ENCODE measurements around the gene WIPF2.
"Not testable (repeated sequence)": the region's sequence is repeated elsewhere in the genome, so short reads cannot be mapped to it uniquely, and the experiment has no call there.

WIPF2 gene

DNA sequence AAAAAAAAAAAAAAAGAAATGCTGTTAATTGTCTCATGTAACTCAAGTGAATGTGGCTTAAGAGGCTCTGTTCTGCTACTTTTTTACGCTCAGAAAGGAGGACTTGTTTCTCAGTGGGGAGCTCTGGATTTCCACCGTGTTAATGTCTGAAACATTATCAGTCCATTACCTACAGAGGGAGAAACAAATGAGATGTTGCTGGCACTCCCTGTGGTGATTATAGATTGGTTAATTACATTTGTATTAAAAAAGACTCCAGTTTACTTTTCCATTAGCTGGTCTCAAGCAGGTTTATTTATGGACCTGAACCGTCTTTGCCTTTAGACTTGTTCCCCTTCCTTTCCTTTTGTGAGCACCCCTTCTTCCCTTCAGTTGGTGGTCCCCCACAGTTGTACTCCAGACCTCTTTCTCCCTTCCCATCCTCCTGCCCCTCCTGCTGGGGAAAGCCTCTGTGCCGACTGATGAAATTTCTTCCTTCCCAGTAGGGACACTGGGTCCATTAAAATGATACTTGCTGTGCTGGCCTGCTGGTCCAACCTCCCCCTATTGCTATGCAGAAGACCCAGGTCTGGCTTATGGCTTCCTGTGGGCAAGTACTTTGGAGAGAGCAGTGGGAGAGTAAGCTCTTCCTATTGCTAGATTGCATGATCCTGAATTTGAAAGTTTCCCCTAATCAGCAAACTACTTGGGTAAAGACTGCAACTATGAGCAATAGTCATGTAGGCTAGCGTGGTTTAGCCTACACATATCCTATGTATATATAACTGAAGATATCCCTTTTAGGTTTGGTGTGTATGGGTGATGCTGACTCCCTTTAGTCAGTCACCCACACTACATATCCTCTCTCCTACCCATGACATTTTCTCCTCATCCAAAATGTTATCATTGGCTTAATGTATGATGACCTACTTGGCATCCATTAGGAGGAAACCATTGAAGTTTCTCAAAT is 76.7 kb downstream of the WIPF2 start:
- no peak for DNase-seq (ENCODE audit: low spot score)

DNA sequence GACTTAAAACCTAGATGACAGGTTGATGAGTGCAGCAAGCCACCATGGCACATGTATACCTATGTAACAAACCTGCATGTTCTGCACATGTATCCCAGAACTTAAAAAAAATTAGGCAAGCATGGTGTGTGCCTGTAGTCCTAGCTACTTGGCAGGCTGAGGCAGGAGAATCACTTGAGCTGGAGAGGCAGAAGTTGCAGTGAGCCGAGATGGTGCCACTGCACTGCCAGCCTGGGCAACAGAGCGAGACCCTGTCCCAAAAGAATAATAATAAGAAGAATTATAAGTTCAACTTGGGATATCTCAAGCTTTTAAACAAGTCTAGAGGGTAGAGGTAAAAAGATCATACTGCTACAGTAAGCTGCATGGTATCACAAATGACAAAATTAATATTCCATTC is 78.4 kb downstream of the WIPF2 start:
- no peak for DNase-seq (ENCODE audit: low spot score)

DNA sequence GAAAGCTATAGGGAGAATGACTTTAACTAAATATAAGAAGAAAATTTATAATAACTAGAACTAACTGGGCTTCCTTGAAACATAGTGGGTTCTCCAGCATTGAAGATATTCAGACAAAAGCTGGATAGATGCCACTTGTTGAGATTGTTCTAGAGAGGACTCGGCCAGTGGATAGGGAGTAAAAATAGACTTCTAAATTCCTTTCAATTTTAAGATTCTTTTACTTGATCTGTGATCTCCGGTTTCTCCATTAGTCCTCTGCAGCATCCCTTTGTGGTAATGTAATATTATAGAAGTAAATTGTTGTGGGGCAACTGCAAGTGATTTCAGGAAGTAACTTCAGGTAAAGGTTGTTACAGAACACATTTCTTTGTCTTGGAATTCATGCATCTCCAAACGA is 79.6 kb downstream of the WIPF2 start:
- no peak for DNase-seq (ENCODE audit: low spot score)

DNA sequence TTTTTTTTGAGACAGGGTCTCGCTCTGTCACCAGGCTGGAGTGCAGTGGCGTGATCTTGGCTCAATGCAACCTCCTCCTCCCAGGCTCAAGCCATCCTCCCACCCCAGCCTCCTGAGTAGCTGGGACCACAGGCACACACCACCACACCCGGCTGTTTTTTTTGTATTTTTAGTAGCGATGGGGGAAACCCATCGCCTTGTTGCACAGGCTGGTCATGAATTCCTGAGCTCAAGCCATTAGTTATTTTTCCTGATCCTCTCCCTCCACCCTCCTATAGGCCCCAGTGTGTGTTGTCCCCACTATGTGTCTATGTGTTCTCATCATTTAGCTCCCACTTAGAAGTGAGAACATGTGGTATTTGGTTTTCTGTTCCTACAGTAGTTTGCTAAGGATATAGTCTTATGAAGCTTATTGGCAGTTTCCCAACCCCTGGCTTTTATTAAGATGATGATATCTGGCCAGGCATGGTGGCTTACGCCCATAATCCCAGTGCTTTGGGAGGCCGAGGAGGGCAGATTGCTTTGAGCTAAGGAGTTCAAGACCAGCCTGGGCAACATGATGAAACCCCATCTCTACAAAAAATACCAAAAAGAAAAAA is 80.2 kb downstream of the WIPF2 start:
- DNase-seq (ENCODE audit: low spot score) = not testable (repeated sequence)

DNA sequence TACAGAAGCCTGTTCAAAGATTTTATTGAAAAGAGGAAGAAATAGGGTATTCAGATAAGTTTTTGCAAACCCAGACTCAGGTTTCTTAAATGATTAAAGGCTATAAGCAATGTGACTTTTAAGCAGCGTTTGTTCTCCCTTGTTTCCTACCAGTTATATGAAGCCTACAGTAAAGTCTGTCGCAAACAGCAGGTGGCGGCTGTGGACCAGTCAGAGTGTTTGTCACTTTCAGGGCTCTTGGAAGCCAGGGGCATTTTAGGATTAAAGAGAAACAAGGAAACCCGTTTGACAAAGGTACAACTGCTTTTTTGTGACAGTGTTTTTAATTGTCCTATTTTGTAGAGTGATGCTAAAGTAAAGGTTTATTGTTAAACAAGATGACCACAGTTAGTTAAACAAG is 82.2 kb downstream of the WIPF2 start:
- DNase-seq (ENCODE audit: low spot score) = no peak

DNA sequence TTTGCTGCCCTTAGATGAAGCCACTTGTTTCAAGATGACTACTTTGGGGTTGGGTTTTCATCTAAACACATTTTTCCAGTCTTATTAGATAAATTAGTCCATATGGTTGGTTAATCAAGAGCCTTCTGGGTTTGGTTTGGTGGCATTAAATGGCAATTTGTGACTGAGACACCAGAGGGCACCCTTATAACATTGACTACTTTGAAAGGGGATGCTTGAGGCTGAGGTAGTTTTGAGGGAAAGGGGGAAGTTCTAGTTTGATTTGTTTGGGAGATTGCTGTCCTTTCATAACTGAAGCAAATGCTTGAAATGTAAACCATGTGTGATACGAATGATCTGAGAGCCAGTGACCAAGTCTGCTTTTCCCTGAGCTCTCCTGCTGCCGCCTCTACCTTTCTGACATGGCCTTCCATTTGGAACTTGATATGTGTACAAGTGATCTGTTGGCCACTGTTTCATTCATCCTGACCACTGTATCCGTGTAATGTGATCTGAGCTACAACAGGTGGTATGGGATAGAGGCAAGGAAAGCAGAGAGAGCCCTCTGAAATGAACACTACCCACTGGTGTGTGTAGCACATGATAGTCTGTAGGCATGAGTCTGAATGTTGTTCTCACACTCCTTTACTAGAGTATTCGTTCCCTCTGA is 84.0 kb downstream of the WIPF2 start:
- DNase-seq (ENCODE audit: low spot score) = peak; percentile 58

GRCh38 chr17:40303708-40304551 is 84.8 kb downstream of the WIPF2 start:
- DNase-seq (ENCODE audit: low spot score) = no peak

DNA sequence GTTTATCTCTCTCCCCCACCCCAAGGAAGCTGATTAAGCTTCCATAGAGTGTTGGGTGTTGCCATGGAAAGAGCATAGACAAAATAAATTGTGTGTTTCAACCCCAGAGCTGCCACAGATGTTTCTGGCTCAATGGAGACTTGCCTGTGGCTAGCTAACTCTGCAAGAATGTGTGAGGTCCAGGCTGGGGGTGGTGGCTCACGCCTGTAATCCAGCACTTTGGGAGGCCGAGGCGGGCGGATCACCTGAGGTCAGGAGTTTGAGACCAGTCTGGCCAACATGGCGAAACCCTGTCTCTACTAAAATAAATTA is 85.4 kb downstream of the WIPF2 start:
- not testable (repeated sequence) for DNase-seq (ENCODE audit: low spot score)

GRCh38 chr17:40304866-40305265 is 85.8 kb downstream of the WIPF2 start:
- DNase-seq (ENCODE audit: low spot score) = not testable (repeated sequence)

DNA sequence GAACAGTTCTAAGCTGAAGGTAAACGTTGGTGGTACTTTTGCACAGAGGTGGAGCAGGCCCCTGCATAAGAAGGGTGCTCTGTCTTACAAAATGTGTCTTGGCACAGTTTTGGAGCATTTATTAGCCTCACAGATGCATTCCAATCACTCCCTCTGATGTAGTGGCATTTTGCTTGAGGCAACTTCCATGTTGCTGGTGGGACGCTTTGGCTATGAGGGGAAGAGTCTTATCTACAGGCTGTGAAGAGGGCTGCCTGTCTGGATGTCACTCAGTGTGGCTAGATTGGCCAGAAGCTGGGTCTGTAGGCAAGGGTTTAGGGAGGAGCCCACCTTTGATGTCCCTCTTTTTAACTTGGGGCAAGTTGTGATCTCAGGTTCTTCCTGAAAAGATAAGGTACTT is 87.3 kb downstream of the WIPF2 start:
- no peak for DNase-seq (ENCODE audit: low spot score)

DNA sequence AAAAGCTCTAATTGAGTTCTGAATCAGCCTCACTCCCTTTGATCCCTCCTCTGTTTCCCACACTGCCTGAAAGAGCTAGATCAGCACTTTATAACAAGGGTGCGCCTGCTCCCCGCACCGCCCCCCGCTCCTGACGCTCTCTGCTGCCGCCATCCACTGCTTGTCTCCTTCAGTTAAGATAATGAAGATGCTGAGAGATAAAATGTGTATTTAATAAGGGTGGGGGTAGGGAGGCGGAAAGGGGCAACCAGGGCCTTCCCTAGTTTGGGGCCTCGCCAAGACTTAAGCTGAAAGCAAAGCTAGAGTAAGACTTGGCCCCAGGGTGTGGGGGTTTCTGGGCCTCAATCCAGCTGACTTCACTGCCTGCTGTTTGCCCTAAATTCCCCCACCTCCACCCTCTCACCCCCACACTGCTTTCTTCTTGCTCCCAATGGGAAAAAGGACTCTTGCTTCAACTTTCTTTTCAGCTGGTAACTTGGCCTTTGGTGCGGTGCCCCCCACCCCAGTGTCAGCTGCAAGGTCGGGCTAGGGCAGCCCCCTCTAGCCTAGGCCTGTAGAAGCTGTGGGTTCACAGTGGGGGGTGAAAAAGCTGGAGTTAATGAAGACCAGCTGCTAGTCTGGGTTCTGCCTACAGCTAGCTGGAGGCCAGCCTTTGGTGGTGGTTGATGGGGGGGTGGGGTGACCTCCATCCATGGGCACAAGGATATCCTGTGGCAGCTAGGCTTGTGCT is 88.1 kb downstream of the WIPF2 start:
- no peak for DNase-seq (ENCODE audit: low spot score)

- no peak for DNase-seq (ENCODE audit: low spot score)
These were observed 88.7 kb downstream of the WIPF2 start for GRCh38 chr17:40307740-40308239.

GRCh38 chr17:40309031-40309948 is 90.2 kb downstream of the WIPF2 start, which contains the start of gene RARA:
TSS of gene RARA (plus strand) at chr17:40309180. CDS start at chr17:40331219, 22,039 bp downstream.
- DNase-seq (ENCODE audit: low spot score) = peak; percentile 55

DNA sequence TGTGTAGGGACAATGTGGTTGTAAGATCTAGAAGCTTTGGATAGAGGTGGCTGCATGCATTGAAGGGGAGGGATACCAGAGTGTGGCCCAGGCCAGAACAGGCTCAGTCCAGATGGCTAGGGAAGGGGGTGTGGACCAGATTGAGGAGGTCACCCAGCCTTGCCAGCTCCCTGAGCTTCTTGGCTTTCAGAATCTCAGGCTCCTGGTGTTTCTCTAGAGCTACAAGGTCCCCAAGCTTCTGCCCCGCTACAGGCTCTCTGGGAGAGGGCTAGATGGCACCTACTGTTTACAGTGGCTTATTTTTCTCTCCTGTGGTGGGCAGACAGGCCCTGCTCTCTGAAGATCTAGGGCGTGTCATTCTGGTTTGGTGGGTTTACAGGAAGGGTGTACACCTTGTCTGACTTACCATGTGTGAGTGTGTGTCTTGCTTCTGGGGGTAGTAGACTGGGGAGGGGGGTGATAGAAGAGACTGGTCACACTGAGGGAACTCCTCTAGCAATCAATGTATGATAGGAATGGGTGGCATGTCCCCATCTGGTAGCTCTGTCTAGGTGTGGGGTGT is 90.9 kb downstream of the WIPF2 start:
- DNase-seq (ENCODE audit: low spot score) = no peak

GRCh38 chr17:40310882-40311391 is 91.8 kb downstream of the WIPF2 start:
- DNase-seq (ENCODE audit: low spot score) = no peak

DNA sequence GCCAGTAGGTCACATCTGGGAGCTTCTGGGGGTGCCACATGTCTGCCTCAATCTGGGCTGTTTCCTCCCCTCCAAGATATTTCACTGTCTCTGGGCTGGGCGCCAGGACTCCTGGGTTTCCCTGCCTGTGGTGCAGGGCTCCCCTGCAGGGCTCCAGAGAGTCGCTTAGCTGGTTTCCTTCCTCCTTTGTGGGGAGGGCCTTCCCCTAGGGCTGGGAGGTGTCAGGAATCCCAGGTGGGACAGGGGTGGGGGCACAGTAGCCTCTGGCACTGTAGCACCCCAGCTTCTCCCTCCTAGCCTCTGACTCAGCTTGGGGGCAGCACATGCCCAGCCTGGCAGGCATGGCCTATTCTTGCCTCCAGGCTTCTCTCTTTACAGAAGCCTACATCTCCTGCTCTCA is 92.5 kb downstream of the WIPF2 start:
- DNase-seq (ENCODE audit: low spot score) = no peak

DNA sequence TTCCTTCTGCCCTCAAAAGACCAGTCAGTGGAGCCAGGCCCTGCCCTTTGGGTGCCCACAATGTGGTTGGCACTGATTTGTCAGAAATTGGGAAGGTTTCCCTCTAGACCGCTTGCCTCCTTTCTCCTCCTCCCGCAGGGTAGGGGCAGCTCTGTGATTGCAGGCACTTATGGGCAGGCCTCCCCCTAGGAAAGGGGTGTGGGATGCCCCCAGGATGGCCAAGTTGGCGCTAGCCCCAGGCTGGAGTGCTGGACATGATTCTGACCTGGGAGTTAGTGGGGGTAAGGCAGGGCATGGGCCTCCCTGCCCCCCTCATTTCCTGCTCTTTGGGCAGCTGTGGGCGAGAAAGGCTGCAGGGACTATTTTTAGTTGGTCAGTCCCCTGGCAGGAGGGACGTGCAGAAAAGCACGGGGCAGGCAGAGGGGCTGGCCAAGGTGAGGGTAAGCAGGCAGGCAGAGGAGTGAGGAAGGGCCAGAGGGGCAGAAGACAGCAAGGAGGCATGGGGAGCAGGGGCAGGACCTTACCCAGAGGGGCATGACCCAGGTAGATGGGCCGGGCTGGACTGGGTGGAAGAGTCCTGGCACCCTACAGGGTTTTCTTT is 93.1 kb downstream of the WIPF2 start:
- DNase-seq (ENCODE audit: low spot score) = no peak

- no peak for DNase-seq (ENCODE audit: low spot score)
These were observed 94.0 kb downstream of the WIPF2 start for GRCh38 chr17:40312893-40313667.
